GM21825 (cell line): ENCODE data around the gene STAC3.

Experiments
- ATAC-seq: cut with Tn5 transposase; IDR thresholded peaks from one replicate; pipeline ENCODE4 v1.9.1; 2021; ENCODE audit warnings: mild to moderate bottlenecking, moderate library complexity; ENCODE audit not compliant: unreplicated experiment

The STAC3 gene

DNA sequence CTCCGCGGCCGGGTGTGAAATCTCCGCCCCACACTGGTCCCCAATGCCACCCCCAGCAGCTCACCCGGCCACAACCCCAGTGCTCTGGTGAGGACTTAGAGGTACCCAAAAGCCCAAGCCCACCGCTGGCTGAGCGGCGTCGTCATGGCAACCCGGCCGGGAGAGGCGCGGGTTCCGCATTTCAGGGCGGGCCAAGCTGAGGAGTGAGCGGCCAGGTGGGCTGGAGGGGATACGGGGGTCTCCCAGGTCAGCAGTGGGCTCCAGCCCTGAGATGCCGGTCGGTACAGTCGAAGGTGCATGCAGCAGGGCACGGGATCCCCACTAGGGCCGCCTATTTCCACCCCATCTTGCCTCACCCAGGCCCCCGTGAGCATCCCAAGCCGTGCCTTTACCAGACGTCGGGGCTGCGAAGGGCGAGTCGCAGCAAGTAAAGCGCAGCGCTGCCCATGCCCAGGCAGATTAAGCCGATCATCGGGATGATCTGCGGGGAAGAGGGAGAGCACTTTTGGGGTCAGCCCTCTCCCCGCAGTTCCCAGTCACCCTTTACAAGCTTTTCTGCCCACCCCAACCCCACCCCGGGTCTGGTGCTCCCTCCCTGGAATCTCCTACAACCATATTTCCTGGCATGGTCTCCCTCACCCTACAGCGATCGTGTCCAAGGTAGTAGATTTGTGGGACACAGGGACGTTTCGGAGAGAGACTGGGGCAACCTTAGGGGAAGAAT lies 14.6 kb downstream of the STAC3 start:
- no peak for ATAC-seq

DNA sequence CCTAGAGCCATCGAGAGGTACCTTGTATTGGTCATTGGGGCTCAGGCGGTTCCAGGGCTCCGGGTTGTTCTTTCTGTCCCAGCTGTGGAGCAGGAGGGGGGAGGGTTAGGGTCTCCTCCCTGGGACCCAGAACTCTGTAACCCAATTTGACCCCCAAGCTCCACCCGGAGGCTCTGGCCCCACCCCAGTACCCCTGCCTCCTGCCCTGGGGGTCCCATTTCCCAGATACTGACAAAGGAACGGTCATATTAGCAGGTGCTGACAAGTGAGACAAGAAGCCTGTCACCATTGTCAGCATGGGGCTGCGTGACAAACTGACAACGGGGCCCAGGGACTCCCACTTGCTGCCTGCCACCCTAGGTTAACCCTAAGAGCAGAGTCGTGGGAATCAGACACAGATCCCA lies 15.3 kb downstream of the STAC3 start:
- ATAC-seq = no peak

DNA sequence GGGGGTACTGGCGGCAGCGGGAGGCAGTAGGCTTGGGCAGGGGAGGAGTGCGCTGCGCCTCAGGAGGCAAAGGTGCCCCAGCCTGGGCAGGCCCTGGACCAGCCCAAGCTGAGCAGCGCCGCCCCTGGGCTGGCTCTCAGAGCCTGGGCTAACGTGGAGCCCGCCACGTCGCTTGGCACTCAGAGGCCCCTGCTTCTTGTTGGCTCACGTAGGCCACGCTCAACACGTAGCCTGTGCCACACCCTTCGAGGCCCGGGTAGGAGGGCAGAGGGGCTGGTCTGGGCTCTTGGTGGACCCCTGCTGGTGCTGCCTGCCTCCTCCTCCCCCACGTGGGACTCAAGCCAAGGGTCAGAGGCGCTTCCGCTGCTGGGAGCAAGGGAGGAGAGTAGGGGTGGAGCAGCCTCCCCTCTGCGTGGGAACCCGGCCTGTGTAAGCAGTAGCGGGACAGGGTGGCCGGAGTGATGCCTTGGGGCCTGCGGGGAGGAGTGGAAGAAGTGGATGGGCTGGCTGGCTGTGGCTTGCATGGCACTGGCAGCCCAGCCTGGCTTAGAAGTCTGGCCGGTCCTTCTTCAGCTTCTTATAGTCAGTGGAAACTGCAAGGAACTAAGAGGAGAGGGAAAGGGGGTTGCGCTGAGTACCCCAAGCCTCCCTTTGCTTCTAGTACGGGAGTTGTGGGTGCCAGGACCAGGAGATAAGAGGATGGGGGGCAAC lies 15.8 kb downstream of the STAC3 start:
- no peak for ATAC-seq

DNA sequence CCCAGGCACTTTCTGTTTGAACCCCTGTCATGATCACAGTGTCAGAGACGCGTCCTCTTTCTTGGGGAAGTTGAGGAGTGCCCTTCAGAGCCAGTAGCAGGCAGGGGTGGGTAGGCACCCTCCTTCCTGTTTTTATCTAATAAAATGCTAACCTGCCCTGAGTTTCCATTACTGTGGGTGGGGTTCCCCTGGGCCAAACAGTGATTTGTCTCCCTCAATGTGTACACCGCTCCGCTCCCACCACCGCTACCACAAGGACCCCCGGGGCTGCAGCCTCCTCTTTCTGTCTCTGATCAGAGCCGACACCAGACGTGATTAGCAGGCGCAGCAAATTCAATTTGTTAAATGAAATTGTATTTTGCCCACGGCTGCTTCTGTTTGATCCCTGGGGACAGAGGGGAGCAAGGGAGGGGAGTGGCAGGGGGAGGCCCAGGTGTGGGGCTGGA lies 16.4 kb downstream of the STAC3 start:
- ATAC-seq = no peak

DNA sequence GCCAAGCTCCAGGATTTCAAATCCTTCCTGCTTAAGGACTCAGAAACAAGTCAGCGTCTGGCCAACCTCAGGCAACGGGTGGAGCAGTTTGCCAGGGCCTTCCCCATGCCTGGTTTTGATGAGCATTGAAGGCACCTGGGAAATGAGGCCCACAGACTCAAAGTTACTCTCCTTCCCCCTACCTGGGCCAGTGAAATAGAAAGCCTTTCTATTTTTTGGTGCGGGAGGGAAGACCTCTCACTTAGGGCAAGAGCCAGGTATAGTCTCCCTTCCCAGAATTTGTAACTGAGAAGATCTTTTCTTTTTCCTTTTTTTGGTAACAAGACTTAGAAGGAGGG lies 16.8 kb downstream of the STAC3 start:
- no peak for ATAC-seq

DNA sequence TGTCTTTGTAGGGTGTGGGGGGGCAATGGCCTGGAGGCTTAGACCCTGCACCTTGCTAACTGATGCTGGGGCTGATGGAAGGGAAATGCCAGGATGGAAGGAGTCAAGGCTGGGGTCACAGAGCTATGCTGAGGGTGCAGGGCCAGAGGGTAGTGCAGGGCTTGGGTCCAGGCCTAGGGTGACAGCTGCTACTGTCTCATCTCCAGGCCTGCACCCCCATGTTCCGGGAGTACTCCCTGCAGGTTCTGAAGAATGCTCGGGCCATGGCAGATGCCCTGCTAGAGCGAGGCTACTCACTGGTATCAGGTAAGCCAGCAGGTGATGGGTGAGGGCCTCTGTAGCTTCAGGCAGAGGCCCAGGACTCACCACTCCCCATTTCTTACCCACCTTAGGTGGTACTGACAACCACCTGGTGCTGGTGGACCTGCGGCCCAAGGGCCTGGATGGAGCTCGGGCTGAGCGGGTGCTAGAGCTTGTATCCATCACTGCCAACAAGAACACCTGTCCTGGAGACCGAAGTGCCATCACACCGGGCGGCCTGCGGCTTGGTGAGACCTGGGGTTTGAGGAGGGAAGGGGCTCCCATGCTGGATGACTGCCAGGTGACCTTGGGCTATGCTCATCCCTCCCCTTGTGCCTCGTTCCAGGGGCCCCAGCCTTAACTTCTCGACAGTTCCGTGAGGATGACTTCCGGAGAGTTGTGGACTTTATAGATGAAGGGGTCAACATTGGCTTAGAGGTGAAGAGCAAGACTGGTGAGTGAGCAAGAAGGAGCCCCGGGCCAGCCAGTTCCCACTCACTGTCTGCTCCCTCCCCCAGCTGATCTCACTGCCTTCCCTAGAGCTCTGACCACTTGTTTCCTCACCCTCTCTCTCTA lies 17.4 kb downstream of the STAC3 start:
- no peak for ATAC-seq

DNA sequence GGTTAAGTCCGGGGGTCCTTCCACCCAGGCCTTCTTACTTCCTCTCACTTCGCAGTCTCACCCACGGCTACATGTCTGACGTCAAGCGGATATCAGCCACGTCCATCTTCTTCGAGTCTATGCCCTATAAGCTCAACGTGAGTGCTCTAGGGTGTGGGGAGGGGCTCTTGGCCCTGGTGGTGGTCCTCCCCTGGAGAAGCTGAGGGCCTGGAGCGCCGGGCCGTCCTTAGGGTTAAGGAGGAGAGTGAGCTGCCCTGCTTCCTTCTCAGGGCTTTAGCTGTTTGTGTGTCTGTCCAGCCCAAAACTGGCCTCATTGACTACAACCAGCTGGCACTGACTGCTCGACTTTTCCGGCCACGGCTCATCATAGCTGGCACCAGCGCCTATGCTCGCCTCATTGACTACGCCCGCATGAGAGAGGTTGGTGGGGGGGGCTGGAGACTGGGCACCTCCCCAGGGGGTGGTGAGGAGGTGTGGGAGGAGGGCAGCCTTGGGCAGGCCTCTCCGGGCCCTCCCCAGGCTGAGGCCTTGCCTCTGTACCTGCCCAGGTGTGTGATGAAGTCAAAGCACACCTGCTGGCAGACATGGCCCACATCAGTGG lies 18.7 kb downstream of the STAC3 start:
- no peak for ATAC-seq

DNA sequence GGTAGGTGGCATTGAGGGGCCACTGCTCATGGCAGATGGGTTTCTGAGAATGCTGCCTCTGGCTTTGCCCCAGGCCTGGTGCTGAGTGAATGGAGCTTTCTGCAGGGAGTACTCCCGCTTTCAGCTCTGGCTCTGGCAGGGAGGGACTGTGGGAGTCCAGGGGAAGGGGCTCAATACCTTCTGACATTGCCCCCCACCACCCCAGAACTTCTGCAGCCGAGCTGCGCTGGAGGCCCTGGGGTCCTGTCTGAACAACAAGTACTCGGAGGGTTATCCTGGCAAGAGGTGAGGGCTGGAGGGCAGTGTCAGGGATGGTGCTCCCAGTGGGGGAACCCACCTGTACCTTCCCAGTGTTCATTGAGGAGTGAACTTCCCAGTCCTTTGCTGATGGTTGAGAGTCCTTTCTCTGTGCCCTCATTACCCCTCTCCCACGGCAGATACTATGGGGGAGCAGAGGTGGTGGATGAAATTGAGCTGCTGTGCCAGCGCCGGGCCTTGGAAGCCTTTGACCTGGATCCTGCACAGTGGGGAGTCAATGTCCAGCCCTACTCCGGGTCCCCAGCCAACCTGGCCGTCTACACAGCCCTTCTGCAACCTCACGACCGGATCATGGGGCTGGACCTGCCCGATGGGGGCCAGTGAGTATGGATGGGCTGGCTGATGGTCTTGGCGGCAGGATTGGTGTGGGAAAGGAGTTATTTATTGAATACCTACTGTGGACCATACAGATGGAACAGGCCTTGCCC lies 19.5 kb downstream of the STAC3 start:
- no peak for ATAC-seq

DNA sequence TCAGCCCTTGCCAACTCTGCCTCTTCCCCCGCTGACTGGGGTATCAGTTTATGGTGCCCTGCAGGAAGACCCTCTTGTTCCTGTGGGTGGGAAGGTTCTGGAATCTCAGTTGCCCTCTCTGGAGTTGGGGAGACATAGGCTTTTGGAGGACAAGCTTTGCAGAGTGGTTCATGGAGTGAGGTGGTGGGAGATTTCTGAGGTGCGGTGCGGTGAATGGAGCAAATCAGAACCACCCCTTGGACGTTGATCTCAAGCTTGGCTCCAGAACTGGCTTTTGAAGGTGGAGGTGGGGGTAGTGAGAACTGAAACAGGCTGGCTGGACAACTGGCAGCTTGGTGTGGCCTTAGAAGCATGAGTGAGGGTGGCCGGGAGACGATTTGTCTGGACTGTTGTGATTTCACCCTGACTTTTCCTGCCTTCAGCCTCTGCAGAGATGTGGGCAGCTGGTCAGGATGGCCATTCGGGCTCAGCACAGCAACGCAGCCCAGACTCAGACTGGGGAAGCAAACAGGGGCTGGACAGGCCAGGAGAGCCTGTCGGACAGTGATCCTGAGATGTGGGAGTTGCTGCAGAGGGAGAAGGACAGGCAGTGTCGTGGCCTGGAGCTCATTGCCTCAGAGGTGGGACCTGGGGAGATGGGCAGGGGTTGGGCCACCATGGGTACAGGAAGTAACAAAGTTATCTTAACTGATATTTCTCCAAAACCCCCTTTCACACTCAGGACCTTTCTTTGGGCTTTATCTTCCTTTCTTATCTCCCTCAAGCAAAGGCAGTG lies 20.4 kb downstream of the STAC3 start:
- no peak for ATAC-seq

DNA sequence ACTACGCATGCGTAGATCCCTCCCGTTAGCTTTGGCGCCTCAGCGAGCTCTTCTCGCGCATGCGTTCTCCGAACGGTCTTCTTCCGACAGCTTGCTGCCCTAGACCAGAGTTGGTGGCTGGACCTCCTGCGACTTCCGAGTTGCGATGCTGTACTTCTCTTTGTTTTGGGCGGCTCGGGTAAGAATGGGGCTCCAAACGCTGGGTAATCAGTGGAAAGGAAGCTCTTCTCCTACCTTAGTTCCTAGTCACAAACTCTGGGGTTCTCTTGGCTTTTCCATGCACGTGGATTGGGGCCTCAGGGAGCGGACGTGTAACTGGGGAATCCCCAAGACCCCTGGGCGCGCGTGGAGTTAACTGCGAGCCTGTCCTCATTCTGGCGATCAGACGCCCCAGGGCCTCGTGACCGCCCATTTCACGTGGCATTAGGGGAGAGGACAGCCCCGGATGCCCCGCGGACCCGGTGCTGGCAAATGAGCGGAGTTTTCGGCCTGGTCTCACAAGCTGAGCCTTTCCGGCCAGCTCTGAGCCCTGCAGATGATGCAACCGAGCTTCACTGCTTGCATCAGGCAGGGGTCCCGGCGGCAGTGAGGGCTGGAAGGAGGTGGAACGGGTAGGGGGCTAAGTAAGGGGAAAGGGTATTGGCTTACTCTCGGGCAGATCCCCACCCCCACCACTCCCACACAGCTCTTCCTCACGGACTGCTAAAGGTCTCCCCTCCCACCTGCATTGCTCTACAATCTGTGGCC lies 21.2 kb downstream of the STAC3 start, which contains the start of gene SHMT2:
Gene SHMT2 (plus strand): TSS at position 78 of the 747 bp plus-strand sequence. CDS start 68 bp downstream, at position 146.
- ATAC-seq = peak; percentile 51

DNA sequence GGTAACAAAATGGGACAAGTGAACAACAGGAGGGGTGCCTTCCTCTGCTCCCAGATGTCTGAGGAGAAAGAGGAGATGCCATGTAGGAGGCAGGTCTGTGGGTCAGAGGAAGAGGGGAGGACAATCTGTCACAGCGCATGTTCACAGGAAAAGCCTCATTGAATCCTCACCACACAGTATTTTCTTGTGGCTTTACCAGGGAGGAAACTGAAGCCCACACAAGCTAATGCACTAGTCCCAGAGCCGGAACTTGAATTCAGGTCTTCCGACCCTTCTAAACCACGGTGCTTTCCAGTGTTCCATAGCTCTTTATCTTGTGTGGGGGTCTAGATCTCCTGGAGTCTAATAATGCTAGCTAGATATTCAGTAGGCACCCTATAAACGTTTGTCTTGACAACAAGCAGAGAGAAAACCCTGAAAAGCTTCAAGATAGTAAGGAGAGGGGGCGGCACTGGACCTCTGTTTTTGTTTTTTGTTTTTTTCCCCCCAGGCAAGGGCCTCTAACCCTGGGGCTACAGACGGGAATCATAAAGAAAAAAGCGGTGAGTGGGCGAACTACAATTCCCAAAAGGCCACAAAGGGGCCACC lies 21.8 kb downstream of the STAC3 start:
- ATAC-seq = no peak

DNA sequence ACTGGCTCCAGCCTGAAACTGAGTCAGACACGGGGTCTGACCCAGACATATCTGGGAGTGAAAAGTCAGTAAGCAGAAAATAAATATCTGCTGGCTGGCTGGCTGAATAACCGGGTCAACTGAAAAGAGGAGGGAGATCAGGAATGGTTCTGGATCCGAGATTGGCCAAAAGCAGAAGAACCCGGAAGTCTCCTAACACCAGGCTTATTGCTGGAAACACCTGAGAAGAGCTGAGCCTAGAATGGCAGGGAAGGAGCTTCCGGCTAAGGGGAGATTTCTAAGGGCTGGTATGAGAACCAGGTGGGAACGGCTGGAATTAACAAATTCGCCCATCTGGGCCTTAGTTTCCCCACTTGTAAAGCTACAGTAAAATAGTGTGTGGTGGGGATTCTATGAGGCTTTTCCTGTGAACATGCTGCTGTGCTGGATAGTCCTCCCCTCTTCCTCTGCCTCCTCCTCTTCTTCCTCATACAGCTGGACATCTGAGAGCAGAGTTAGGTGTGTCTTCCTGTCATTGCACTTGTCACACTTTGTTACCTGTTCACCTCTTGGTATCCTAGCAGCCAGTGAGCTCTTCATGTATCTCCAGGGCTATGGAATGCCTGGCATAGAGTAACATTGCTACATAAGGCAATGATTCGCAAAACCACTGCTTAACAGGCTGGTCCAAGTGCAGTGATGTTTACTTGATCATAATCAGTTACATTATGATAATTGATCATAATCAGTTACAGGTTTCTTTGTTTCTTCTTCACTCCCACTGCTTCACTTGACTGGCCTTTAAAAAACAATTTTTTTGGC lies 23.5 kb downstream of the STAC3 start:
- no peak for ATAC-seq

DNA sequence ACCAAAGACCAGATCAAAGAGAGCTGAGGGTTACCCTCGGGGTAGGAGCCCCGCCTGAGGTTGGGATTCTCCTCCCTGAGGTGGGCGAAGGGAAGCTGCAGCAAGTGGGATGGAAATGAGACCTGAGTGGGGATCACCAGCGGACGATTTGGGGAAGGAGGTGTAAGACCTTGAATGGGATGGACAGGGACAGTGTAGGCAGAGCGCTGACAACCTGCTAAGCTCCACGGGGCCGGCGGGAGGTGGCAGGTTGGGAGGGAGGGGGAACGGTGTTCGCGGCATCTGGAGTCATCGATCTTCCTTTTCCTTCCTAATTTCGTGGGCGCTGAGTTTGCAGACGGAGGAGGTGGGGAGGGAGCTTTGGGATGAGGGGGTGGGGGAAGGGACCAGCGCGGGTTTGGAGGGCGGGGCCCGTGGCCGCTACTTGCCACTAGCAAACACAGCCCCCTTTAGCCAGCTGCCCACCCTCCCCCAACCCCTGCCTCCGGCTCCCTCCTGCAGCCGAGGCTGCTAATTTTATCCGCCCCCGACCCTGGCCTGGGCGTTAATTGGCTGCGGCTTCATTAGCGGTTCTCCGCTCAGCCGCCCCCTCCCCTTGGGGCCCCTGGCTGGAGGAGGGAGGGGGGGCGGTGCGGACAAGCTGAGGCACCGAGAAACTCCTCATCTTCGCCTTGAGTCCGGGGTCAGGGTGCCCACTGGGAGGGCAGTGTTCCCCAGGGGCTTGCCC lies 24.2 kb downstream of the STAC3 start:
- ATAC-seq = no peak

DNA sequence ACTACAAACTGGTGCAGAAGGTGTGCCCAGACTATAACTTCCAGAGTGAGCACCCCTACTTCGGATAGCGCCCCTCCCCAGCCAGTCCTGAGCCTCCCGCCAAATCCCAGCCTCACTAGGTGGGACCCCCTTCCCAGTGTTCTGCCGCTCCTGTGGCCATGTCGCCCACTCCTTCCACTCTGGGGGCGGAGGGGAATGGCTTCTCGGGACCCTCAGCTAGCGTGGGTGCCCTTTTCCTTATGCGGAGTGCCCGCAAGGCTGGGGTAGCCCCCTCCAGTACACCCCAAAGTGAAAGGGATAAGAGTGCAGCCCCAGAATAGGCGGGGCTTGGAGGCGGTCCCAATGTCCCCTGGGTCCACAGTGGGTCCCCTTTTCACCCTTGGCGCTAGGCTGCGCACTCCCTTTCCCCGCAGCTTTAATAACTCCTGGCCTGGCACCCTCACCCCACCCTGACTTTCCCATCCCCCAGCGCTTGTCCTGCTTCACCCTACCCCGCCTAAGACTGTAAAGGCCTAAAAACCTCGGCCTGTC lies 25.2 kb downstream of the STAC3 start:
- ATAC-seq = no peak

DNA sequence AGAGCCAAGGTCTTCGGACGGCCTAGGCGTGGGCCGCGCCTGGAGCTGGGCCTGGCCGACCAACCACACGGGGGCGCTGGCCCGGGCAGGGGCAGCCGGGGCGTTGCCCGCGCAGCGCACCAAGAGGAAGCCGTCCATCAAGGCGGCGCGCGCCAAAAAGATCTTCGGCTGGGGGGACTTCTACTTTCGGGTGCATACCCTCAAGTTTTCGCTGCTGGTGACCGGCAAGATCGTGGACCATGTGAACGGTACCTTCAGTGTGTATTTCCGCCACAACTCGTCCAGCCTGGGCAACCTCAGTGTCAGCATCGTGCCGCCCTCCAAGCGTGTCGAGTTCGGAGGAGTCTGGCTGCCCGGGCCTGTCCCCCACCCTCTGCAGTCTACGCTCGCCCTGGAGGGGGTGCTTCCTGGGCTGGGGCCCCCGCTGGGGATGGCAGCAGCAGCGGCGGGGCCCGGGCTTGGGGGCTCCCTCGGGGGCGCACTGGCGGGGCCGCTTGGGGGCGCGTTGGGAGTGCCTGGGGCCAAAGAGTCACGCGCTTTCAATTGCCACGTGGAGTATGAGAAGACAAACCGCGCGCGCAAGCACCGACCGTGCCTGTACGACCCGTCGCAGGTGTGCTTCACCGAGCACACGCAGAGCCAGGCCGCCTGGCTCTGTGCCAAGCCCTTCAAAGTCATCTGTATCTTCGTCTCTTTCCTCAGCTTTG lies 25.9 kb downstream of the STAC3 start:
- no peak for ATAC-seq

DNA sequence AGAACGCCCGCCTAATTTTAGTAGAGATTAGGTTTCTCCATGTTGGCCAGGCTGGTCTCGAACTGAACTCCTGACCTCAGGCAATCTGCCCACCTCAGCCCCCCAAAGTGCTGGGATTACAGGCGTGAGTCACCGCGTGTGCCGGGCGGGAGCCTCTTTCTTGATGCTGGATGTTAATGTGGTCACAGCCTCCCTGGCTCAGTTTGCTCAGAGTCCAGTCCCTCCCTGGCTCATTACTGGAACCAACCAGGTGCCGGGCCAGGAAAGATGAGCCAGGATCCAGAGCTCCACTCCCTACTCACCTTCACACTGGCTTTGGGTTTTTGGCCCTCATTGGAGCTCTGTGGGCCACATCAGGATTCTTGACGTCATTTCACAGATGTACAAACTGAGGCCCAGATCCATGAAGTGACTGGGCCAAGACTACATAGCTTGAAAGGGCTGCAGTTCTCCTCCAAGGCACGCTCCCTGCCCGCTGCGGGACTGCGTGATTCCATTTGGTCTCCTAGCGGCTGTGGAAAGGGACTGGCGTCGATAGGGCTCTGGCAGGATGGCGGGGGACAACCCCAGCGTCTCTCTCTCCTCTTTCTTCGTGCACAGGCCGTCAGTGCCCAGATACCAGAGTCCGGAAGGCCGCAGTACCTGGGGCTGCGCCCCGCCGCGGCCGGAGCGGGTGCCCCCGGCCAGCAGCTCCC lies 26.6 kb downstream of the STAC3 start:
- no peak for ATAC-seq
